Endothelial cell of umbilical vein (primary cell): ENCODE results near the gene KIF26A.

ENCODE experiments used
- EZH2 ChIP-seq: IDR thresholded peaks from 2 replicates; pipeline ENCODE4 v1.6.1; 2012; ENCODE audit warnings: borderline replicate concordance, low read depth, mild to moderate bottlenecking, moderate library complexity, low read length, inconsistent platforms; ENCODE audit not compliant: severe bottlenecking
- JUN ChIP-seq: IDR thresholded peaks from 2 replicates; pipeline ENCODE4 v1.6.1; 2011; ENCODE audit warnings: borderline replicate concordance, low read depth; ENCODE audit not compliant: insufficient read length, insufficient read depth
- POLR2A ChIP-seq: IDR thresholded peaks from 2 replicates; pipeline ENCODE4 v1.6.1; 2012; ENCODE audit warnings: low read depth, mild to moderate bottlenecking, control low read depth, low read length
- POLR2AphosphoS5 ChIP-seq: IDR thresholded peaks from 2 replicates; pipeline ENCODE4 v1.6.1; 2012; ENCODE audit warnings: low read depth, mild to moderate bottlenecking, control low read depth, low read length, moderate library complexity; ENCODE audit not compliant: insufficient read depth
- TF ChIP-seq, protein P1 (sequence below), 2 donors: IDR thresholded peaks; 1 replicate in 1 of 2; 2 replicates in 1 of 2; pipeline ENCODE4 v1.5.1; 2011; ENCODE audit warnings: low read length in 2 of 2, mild to moderate bottlenecking in 2 of 2, moderate library complexity in 2 of 2, control low read depth in 1 of 2, inconsistent platforms in 1 of 2, low read depth in 1 of 2; ENCODE audit not compliant: insufficient read depth in 1 of 2; ENCODE audit errors: extremely low read depth in 1 of 2
- TF ChIP-seq, protein P2 (sequence below): IDR thresholded peaks from 2 replicates; pipeline ENCODE4 v1.6.1; 2011; ENCODE audit not compliant: insufficient read depth, insufficient read length

DNA sequence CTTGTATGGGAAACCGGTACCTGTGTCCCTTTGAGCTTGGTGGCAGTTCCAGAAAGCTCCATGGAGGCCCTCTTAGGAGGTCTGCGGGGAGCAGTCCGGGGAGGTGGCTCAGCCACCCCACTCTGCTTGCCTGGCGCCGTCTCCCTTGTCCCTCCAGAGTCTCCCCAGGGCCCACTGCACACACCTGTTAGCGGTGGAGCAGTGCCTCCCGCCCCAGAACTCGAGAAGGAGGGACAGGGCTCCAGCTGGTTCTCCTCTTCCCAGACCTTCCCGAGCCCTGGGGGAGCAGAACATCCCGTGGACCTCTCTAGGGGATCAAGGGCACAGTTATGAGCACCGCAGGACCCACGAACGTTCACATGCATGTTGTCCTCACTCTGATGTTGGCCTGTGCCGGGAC is 42.1 kb upstream of the KIF26A start:
- TF ChIP-seq, protein P1, sequence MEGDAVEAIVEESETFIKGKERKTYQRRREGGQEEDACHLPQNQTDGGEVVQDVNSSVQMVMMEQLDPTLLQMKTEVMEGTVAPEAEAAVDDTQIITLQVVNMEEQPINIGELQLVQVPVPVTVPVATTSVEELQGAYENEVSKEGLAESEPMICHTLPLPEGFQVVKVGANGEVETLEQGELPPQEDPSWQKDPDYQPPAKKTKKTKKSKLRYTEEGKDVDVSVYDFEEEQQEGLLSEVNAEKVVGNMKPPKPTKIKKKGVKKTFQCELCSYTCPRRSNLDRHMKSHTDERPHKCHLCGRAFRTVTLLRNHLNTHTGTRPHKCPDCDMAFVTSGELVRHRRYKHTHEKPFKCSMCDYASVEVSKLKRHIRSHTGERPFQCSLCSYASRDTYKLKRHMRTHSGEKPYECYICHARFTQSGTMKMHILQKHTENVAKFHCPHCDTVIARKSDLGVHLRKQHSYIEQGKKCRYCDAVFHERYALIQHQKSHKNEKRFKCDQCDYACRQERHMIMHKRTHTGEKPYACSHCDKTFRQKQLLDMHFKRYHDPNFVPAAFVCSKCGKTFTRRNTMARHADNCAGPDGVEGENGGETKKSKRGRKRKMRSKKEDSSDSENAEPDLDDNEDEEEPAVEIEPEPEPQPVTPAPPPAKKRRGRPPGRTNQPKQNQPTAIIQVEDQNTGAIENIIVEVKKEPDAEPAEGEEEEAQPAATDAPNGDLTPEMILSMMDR (IDR thresholded peaks at IDR 0.05; ENCODE audit: extremely low read depth in 1 of 2, insufficient read depth in 1 of 2, low read depth in 1 of 2, low read length in 2 of 2) = no peak
- TF ChIP-seq, protein P2, sequence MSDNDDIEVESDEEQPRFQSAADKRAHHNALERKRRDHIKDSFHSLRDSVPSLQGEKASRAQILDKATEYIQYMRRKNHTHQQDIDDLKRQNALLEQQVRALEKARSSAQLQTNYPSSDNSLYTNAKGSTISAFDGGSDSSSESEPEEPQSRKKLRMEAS = no peak
- TF ChIP-seq POLR2AphosphoS5 = no peak
- TF ChIP-seq EZH2 = no peak
- no peak for TF ChIP-seq JUN
- TF ChIP-seq POLR2A = no peak
